H1 (cell line): ENCODE results near the gene DOCK10. TPM values are rescaled to one million over a fixed set of nuclear protein-coding genes. Genes with fewer than 3 reads are reported as not detected.

Experiments
- CTCF ChIA-PET: fragments of 300-600 bp; sonication (Branson Sonifier 250); formaldehyde crosslinking; loops from one replicate; lab custom pipeline; 2021; ENCODE audit not compliant: partially characterized antibody; lab: Charles Lee
- POLR2A ChIA-PET: fragments of 300-600 bp; sonication (Branson Sonifier 250); formaldehyde crosslinking; loops from one replicate; lab custom pipeline; 2021; ENCODE audit warnings: inconsistent platforms; ENCODE audit not compliant: partially characterized antibody; lab: Charles Lee
- DNase-seq, 2 experiments: peaks; one replicate each; pipeline versions ENCODE4 v3.0.0 to v3.0.0-alpha.2; 2010 to 2022; ENCODE audit warnings: low spot score in 2 of 2, low read depth in 1 of 2, mixed read lengths in 1 of 2
- FAIRE-seq: peaks from 2 replicates; lab custom pipeline; 2011; peaks lifted over from hg19 to GRCh38; lab: Jason Lieb, UNC
- H2AFZ ChIP-seq: 2 replicates; pipeline ENCODE4 v1.8.1; 2012; ENCODE audit warnings: low read length, inconsistent platforms
- H2AK5ac ChIP-seq: 2 replicates; pipeline ENCODE4 v1.6.1; 2013; ENCODE audit warnings: low read depth, low read length
- H2BK120ac ChIP-seq: replicated peaks from 2 replicates; pipeline ENCODE3; 2013; ENCODE audit warnings: low read depth, low read length, inconsistent platforms
- H2BK12ac ChIP-seq: 2 replicates; pipeline ENCODE4 v1.6.1; 2013; ENCODE audit warnings: low read depth, low read length
- H2BK15ac ChIP-seq: 2 replicates; pipeline ENCODE4 v1.6.1; 2013; ENCODE audit warnings: low read length
- H2BK20ac ChIP-seq: 2 replicates; pipeline ENCODE4 v1.6.1; 2013; ENCODE audit warnings: low read length
- H2BK5ac ChIP-seq: 2 replicates; pipeline ENCODE4 v1.6.1; 2013; ENCODE audit warnings: low read depth, low read length
- H3K14ac ChIP-seq: 2 replicates; pipeline ENCODE4 v1.6.1; 2013; ENCODE audit warnings: inconsistent platforms; ENCODE audit not compliant: insufficient read length
- H3K18ac ChIP-seq: 2 replicates; pipeline ENCODE4 v1.6.1; 2013; ENCODE audit warnings: low read length; ENCODE audit errors: extremely low read depth
- H3K23ac ChIP-seq: 2 replicates; pipeline ENCODE4 v1.6.1; 2013; ENCODE audit warnings: inconsistent platforms; ENCODE audit not compliant: insufficient read length
- H3K23me2 ChIP-seq: 2 replicates; pipeline ENCODE4 v1.6.1; 2013; ENCODE audit warnings: low read depth, low read length
- H3K27ac ChIP-seq: 2 replicates; pipeline ENCODE4 v1.6.1; 2011; ENCODE audit warnings: low read depth, low read length, inconsistent platforms
- H3K27me3 ChIP-seq, 4 experiments: replicated peaks in 1 of 4; 1 replicate in 1 of 4; 2 replicates in 3 of 4; pipeline versions ENCODE4 v1.6.1 to v1.8.1; 2011 to 2013; ENCODE audit warnings: low read length in 3 of 4, mild to moderate bottlenecking in 3 of 4, inconsistent platforms in 2 of 4, mixed read lengths in 2 of 4, moderate library complexity in 1 of 4; ENCODE audit not compliant: control insufficient read depth in 3 of 4, insufficient read depth in 3 of 4; ENCODE audit errors: extremely low read depth in 1 of 4
- H3K36me3 ChIP-seq, 4 experiments: 2 replicates each; pipeline versions ENCODE4 v1.6.1 to v1.8.1; 2011 to 2013; ENCODE audit warnings: mild to moderate bottlenecking in 4 of 4, low read length in 3 of 4, moderate library complexity in 2 of 4, control low read depth in 1 of 4, inconsistent platforms in 1 of 4; ENCODE audit not compliant: insufficient read depth in 4 of 4, control insufficient read depth in 2 of 4
- H3K4ac ChIP-seq: replicated peaks from 2 replicates; pipeline ENCODE3; 2013; ENCODE audit warnings: low read length, low read depth, mixed read lengths, inconsistent platforms; ENCODE audit not compliant: insufficient read length
- H3K4me1 ChIP-seq, 4 experiments: replicated peaks in 1 of 4; 1 replicate in 1 of 4; 2 replicates in 3 of 4; pipeline versions ENCODE4 v1.6.1 to v1.8.1; 2011 to 2013; ENCODE audit warnings: low read length in 3 of 4, inconsistent platforms in 2 of 4, mixed read lengths in 1 of 4; ENCODE audit not compliant: insufficient read depth in 4 of 4, control insufficient read depth in 3 of 4
- H3K4me2 ChIP-seq, 2 experiments: 2 replicates each; pipeline versions ENCODE4 v1.6.1 to v1.8.1; 2011 to 2013; ENCODE audit warnings: low read depth in 2 of 2, low read length in 2 of 2, control low read depth in 1 of 2, inconsistent platforms in 1 of 2, mild to moderate bottlenecking in 1 of 2; ENCODE audit not compliant: insufficient read depth in 1 of 2
- H3K4me3 ChIP-seq, 4 experiments: fragments of 200-600, 300-600 bp in 1 of 4; sonication (generic), shearing (Covaris generic), sonication (Bioruptor Twin) in 1 of 4; 2 replicates each; pipeline versions ENCODE4 v1.5.1 to v1.8.1; 2011 to 2016; ENCODE audit warnings: low read length in 4 of 4, low read depth in 3 of 4, control low read depth in 2 of 4, inconsistent platforms in 2 of 4, mild to moderate bottlenecking in 2 of 4, mixed read lengths in 1 of 4, moderate library complexity in 1 of 4; ENCODE audit not compliant: insufficient read depth in 2 of 4; ENCODE audit errors: extremely low read depth in 1 of 4
- H3K56ac ChIP-seq: replicated peaks from 2 replicates; pipeline ENCODE3; 2013; ENCODE audit warnings: low read depth, mild to moderate bottlenecking, mixed read lengths, low read length, inconsistent platforms; ENCODE audit not compliant: insufficient read length
- H3K79me1 ChIP-seq: 2 replicates; pipeline ENCODE4 v1.6.1; 2013; ENCODE audit warnings: low read depth, low read length, control low read depth
- H3K79me2 ChIP-seq, 2 experiments: 2 replicates each; pipeline versions ENCODE4 v1.6.1 to v1.8.1; 2012 to 2013; ENCODE audit warnings: low read length in 2 of 2, mild to moderate bottlenecking in 2 of 2, inconsistent platforms in 1 of 2; ENCODE audit not compliant: insufficient read depth in 2 of 2, control insufficient read depth in 1 of 2
- H3K9ac ChIP-seq, 4 experiments: replicated peaks in 1 of 4; 1 replicate in 1 of 4; 2 replicates in 3 of 4; pipeline versions ENCODE4 v1.6.1 to v1.8.1; 2011 to 2013; ENCODE audit warnings: low read depth in 3 of 4, low read length in 3 of 4, control low read depth in 2 of 4, mild to moderate bottlenecking in 2 of 4, moderate library complexity in 2 of 4, inconsistent platforms in 1 of 4; ENCODE audit errors: extremely low read depth in 1 of 4
- H3K9me3 ChIP-seq, 2 experiments: 2 replicates each; pipeline versions ENCODE4 v1.6.1 to v1.8.1; 2012 to 2013; ENCODE audit warnings: mild to moderate bottlenecking in 2 of 2, moderate library complexity in 2 of 2, control low read depth in 1 of 2, inconsistent platforms in 1 of 2, low read depth in 1 of 2, low read length in 1 of 2, mixed read lengths in 1 of 2; ENCODE audit not compliant: insufficient read depth in 2 of 2
- H4K20me1 ChIP-seq, 2 experiments: replicated peaks in 1 of 2; 2 replicates each; pipeline versions ENCODE3 to v1.8.1; 2011 to 2013; ENCODE audit warnings: inconsistent platforms in 2 of 2, low read length in 2 of 2, mild to moderate bottlenecking in 1 of 2; ENCODE audit not compliant: insufficient read depth in 2 of 2, control insufficient read depth in 1 of 2
- H4K5ac ChIP-seq: 2 replicates; pipeline ENCODE4 v1.6.1; 2013; ENCODE audit warnings: low read length, low read depth, mixed read lengths, inconsistent platforms; ENCODE audit not compliant: insufficient read length
- H4K8ac ChIP-seq: 2 replicates; pipeline ENCODE4 v1.8.0; 2013; ENCODE audit warnings: mild to moderate bottlenecking, moderate library complexity, low read length, inconsistent platforms; ENCODE audit not compliant: insufficient read depth; ENCODE audit errors: extremely low read depth
- H4K91ac ChIP-seq: replicated peaks from 2 replicates; pipeline ENCODE3; 2013; ENCODE audit warnings: low read length, mixed read lengths, inconsistent platforms; ENCODE audit not compliant: insufficient read length
- CREB1 ChIP-seq: IDR thresholded peaks from 2 replicates; pipeline ENCODE4 v1.6.1; 2012; ENCODE audit warnings: inconsistent platforms
- KDM4A ChIP-seq: IDR thresholded peaks from one replicate; pipeline ENCODE4 v1.7.1; 2012; ENCODE audit warnings: low read depth, mild to moderate bottlenecking, moderate library complexity, low read length, inconsistent platforms; ENCODE audit not compliant: severe bottlenecking
- KDM5A ChIP-seq: fragments of 200-600 bp; IDR thresholded peaks from 2 replicates; pipeline ENCODE4 v1.7.1; 2012; ENCODE audit warnings: mild to moderate bottlenecking, low read length, inconsistent platforms, mixed read lengths
- NANOG ChIP-seq: IDR thresholded peaks from 2 replicates; pipeline ENCODE4 v1.6.1; 2011; ENCODE audit warnings: low read length, low read depth, mild to moderate bottlenecking, inconsistent platforms; ENCODE audit not compliant: insufficient read depth, poor library complexity, severe bottlenecking
- PHF8 ChIP-seq: fragments of 200-600 bp; sonication (generic); conservative IDR thresholded peaks from 2 replicates; pipeline ENCODE4 v1.7.1; 2012; ENCODE audit warnings: low read depth, mild to moderate bottlenecking, inconsistent platforms, low read length, moderate library complexity
- RNF2 ChIP-seq: fragments of 200-900, 300-1000 bp; sonication (generic); IDR thresholded peaks from 2 replicates; pipeline ENCODE4 v1.7.1; 2016; ENCODE audit warnings: borderline replicate concordance, low read depth, mild to moderate bottlenecking, antibody characterized with exemption, low read length; ENCODE audit not compliant: poor library complexity, severe bottlenecking; ENCODE audit errors: missing control alignments
- RXRA ChIP-seq: IDR thresholded peaks from 2 replicates; pipeline ENCODE4 v1.6.1; 2011; ENCODE audit warnings: low read depth, mild to moderate bottlenecking, low read length, moderate library complexity; ENCODE audit not compliant: insufficient read depth
- SAP30 ChIP-seq: fragments of 300-600 bp; sonication (generic); IDR thresholded peaks from 2 replicates; pipeline ENCODE4 v1.7.1; 2012; ENCODE audit warnings: low read length, moderate library complexity, mild to moderate bottlenecking, inconsistent platforms; ENCODE audit not compliant: insufficient read depth, insufficient replicate concordance
- SRF ChIP-seq: IDR thresholded peaks from 2 replicates; pipeline ENCODE4 v1.6.1; 2011; ENCODE audit warnings: mild to moderate bottlenecking, low read depth, low read length, moderate library complexity
- TAF1 ChIP-seq: IDR thresholded peaks from 2 replicates; pipeline ENCODE4 v1.6.1; 2011; ENCODE audit warnings: mild to moderate bottlenecking, low read depth, low read length
- ZNF274 ChIP-seq: IDR thresholded peaks from 2 replicates; pipeline ENCODE4 v1.7.0; 2012; ENCODE audit warnings: low read length, borderline replicate concordance; ENCODE audit errors: extremely low read depth
- WGBS, 2 experiments: shearing (Covaris generic) in 1 of 2; methylation state at CpG; one replicate each; pipeline versions ENCODE4 v1.1.6 to v1.1.7; 2013 to 2015; ENCODE audit warnings: low lambda C conversion rate in 2 of 2, mixed read lengths in 2 of 2, inconsistent platforms in 1 of 2, low coverage in 1 of 2, missing lambda C conversion rate in 1 of 2; ENCODE audit not compliant: insufficient replicate concordance in 2 of 2, insufficient coverage in 1 of 2, insufficient read length in 1 of 2; ENCODE audit errors: extremely low coverage in 1 of 2, missing lambda C conversion rate in 1 of 2; 5-methylcytosine and 5-hydroxymethylcytosine counted together
- polyA plus RNA-seq, 7 experiments: library from polyadenylated mRNA; depleted of rRNA in 3 of 7; stranded (reverse) in 5 of 7; unstranded in 2 of 7; fragments of >200 nt in 5 of 7; fragments of 200-250 nt in 2 of 7; gene quantifications; 1 replicate in 5 of 7; 2 replicates in 1 of 7; 4 replicates in 1 of 7; pipeline versions ENCODE4 v1.2.1 to v1.2.3, GENCODE V29; 2011 to 2013; ENCODE audit warnings: missing spikeins in 2 of 7, mixed read lengths in 2 of 7
- total RNA-seq: library from RNA; stranded (reverse); fragmentation: NEBNext Ultra II Directional; extraction: Animal tissue kit (Norgen Biotek cat#: 25700); gene quantifications from 2 replicates; pipeline ENCODE4 v1.2.1, GENCODE V29; 2021

DOCK10 gene
- total and polyA plus RNA-seq, 2 of the 8 experiments (the other 6 are each of a cell fraction or from before 2014, with no cell fraction given), result 0.33 to 1.6 TPM

- no peak for FAIRE-seq
Measured at GRCh38 chr2:224958462-224958857, 83.8 kb downstream of the DOCK10 start.

More at GRCh38 chr2:224958462-224958857, 83.8 kb downstream of the DOCK10 start:
- no peak overlapping the region for H2BK120ac ChIP-seq
- H3K4ac ChIP-seq, result no peak overlapping the region
- H3K27ac ChIP-seq, result no peak overlapping the region
- WGBS, 2 experiments, result 93% methylated on average over 3 of the region's 3 CpGs; no CpG with 5 or more reads in 1 of the 2 experiments
- H4K91ac ChIP-seq, result no peak overlapping the region
- H3K9me3 ChIP-seq, result no peaks in the 10 kb centered on the region
- H2BK12ac ChIP-seq, result no peak overlapping the region
- no peak overlapping the region for H2BK20ac ChIP-seq
- H3K23me2 ChIP-seq, result no peaks in the 10 kb centered on the region
- no peak overlapping the region for H3K18ac ChIP-seq
- no peak overlapping the region for H2BK15ac ChIP-seq
- no peak overlapping the region for H3K23ac ChIP-seq
- no peak overlapping the region for H2AFZ ChIP-seq
- no peak overlapping the region for H2BK5ac ChIP-seq
- no peak overlapping the region for H3K4me3 ChIP-seq
- H3K4me2 ChIP-seq, result no peak overlapping the region
- no peaks in the 10 kb centered on the region for H3K79me1 ChIP-seq
- TF ChIP-seq NANOG, result no peak
- no peak for TF ChIP-seq ZNF274
- TF ChIP-seq TAF1, result no peak
- TF ChIP-seq SAP30, result no peak
- no peak for TF ChIP-seq KDM4A
- no peak for TF ChIP-seq RXRA
- no peak for TF ChIP-seq CREB1
- TF ChIP-seq SRF, result no peak
- no peak for TF ChIP-seq RNF2
- TF ChIP-seq PHF8, result no peak
- no peak for TF ChIP-seq KDM5A
- H2AK5ac ChIP-seq, result no peak overlapping the region
- H4K5ac ChIP-seq, result no peak overlapping the region
- H3K56ac ChIP-seq, result no peak overlapping the region
- no peaks in the 10 kb centered on the region for H3K4me1 ChIP-seq
- H3K36me3 ChIP-seq, result no peaks in the 10 kb centered on the region
- no peak overlapping the region for H4K8ac ChIP-seq
- no peaks in the 10 kb centered on the region for H3K27me3 ChIP-seq
- POLR2A ChIA-PET, result no interaction called here
- no peaks in the 10 kb centered on the region for H4K20me1 ChIP-seq
- H3K14ac ChIP-seq, result no peak overlapping the region
- no peaks in the 10 kb centered on the region for H3K79me2 ChIP-seq
- DNase-seq, result no peak
- CTCF ChIA-PET, result no interaction called here
- H3K9ac ChIP-seq, result no peak overlapping the region
